ENCODE measurements around the gene COL28A1.

The COL28A1 gene

GRCh38 chr7:7315851-7316250 lies 219.8 kb downstream of the COL28A1 start:
- Histone ChIP-seq H3K9me3 (ENCODE audit: control insufficient read depth, insufficient read depth, low read depth, low read length) (no peaks in the 10 kb centered on the region), H3K4me1 (ENCODE audit: control insufficient read depth, insufficient read depth, low read length) (no peaks in the 10 kb centered on the region), H3K27ac (ENCODE audit: extremely low read depth, low read depth, low read length) (no peak overlapping the region), H3K4me3 (ENCODE audit: low read depth, low read length) (no peak overlapping the region), H3K36me3 (ENCODE audit: control insufficient read depth in 2 of 2, insufficient read depth in 1 of 2, low read length in 2 of 2) (no peaks in the 10 kb centered on the region)
- POLR2A ChIA-PET = no interaction called here
- CTCF ChIA-PET = no interaction called here
- TF ChIP-seq ZSCAN16 (tag by site-specific recombination; IDR thresholded peaks at IDR 0.05) (no peak), PATZ1 (tag by site-specific recombination; IDR thresholded peaks at IDR 0.05) (no peak)

- Histone ChIP-seq H3K9me3 (ENCODE audit: control insufficient read depth, insufficient read depth, low read depth, low read length) (no peaks in the 10 kb centered on the region), H3K4me1 (ENCODE audit: control insufficient read depth, insufficient read depth, low read length) (no peaks in the 10 kb centered on the region), H3K27ac (ENCODE audit: extremely low read depth, low read depth, low read length) (no peak overlapping the region), H3K4me3 (ENCODE audit: low read depth, low read length) (no peak overlapping the region), H3K36me3 (ENCODE audit: control insufficient read depth in 2 of 2, insufficient read depth in 1 of 2, low read length in 2 of 2) (no peaks in the 10 kb centered on the region)
- POLR2A ChIA-PET = no interaction called here
- TF ChIP-seq ZNF394 (tag by site-specific recombination; IDR thresholded peaks at IDR 0.05; ENCODE audit: borderline replicate concordance) = no peak
- no peak for TF ChIP-seq ZNF555 (tag by site-specific recombination; conservative IDR thresholded peaks at IDR 0.05)
- CTCF ChIA-PET = no interaction called here
Observed at GRCh38 chr7:7312323-7312722, 223.3 kb downstream of the COL28A1 start.

GRCh38 chr7:7311001-7311400 lies 224.7 kb downstream of the COL28A1 start:
- H3K4me3 ChIP-seq (ENCODE audit: low read depth, low read length) = no peak overlapping the region
- TF ChIP-seq ZNF473 (tag by site-specific recombination; IDR thresholded peaks at IDR 0.05) (no peak), SCRT2 (tag by site-specific recombination; IDR thresholded peaks at IDR 0.05) (peak; percentile 89), ZNF514 (tag by site-specific recombination; IDR thresholded peaks at IDR 0.05) (no peak), SCRT1 (tag by site-specific recombination; IDR thresholded peaks at IDR 0.05; ENCODE audit: borderline replicate concordance) (peak; percentile 58; the same call in 1 of the 2 replicates)
- H3K27ac ChIP-seq (ENCODE audit: extremely low read depth, low read depth, low read length) = no peak overlapping the region
- ChIA-PET POLR2A (no interaction called here), CTCF (no interaction called here)
- no peaks in the 10 kb centered on the region for H3K9me3 ChIP-seq (ENCODE audit: control insufficient read depth, insufficient read depth, low read depth, low read length)
- no peaks in the 10 kb centered on the region for H3K36me3 ChIP-seq (ENCODE audit: control insufficient read depth in 2 of 2, insufficient read depth in 1 of 2, low read length in 2 of 2)
- no peaks in the 10 kb centered on the region for H3K4me1 ChIP-seq (ENCODE audit: control insufficient read depth, insufficient read depth, low read length)

GRCh38 chr7:7309203-7309602 lies 226.5 kb downstream of the COL28A1 start:
- Histone ChIP-seq H3K4me1 (ENCODE audit: control insufficient read depth, insufficient read depth, low read length) (no peaks in the 10 kb centered on the region), H3K9me3 (ENCODE audit: control insufficient read depth, insufficient read depth, low read depth, low read length) (no peaks in the 10 kb centered on the region), H3K36me3 (ENCODE audit: control insufficient read depth in 2 of 2, insufficient read depth in 1 of 2, low read length in 2 of 2) (no peaks in the 10 kb centered on the region), H3K27ac (ENCODE audit: extremely low read depth, low read depth, low read length) (no peak overlapping the region), H3K4me3 (ENCODE audit: low read depth, low read length) (no peak overlapping the region)
- ChIA-PET CTCF (no interaction called here), POLR2A (no interaction called here)
- no peak for TF ChIP-seq ZNF837 (tag by site-specific recombination; IDR thresholded peaks at IDR 0.05)
- no peak for TF ChIP-seq ZBTB11 (tag by site-specific recombination; conservative IDR thresholded peaks at IDR 0.05; ENCODE audit: low read depth)
- no peak for TF ChIP-seq YY2 (tag by site-specific recombination; IDR thresholded peaks at IDR 0.05)
- TF ChIP-seq ZNF571 (tag by site-specific recombination; IDR thresholded peaks at IDR 0.05) = no peak
- no peak for TF ChIP-seq ZSCAN4 (tag by site-specific recombination; IDR thresholded peaks at IDR 0.05)
- TF ChIP-seq MYNN (tag by site-specific recombination; IDR thresholded peaks at IDR 0.05; ENCODE audit: borderline replicate concordance) = no peak
- TF ChIP-seq ZNF274 (IDR thresholded peaks at IDR 0.05; ENCODE audit: low read length) = no peak
- TF ChIP-seq ZNF274 (tag by site-specific recombination; IDR thresholded peaks at IDR 0.05; ENCODE audit: borderline replicate concordance) = no peak
- TF ChIP-seq ZFP41 (tag by site-specific recombination; IDR thresholded peaks at IDR 0.05; ENCODE audit: borderline replicate concordance) = no peak
- no peak for TF ChIP-seq ZNF184 (tag by site-specific recombination; IDR thresholded peaks at IDR 0.05)
- TF ChIP-seq KLF7 (tag by site-specific recombination; IDR thresholded peaks at IDR 0.05; ENCODE audit: borderline replicate concordance) = no peak
- TF ChIP-seq ZNF362 (tag by site-specific recombination; IDR thresholded peaks at IDR 0.05) = no peak
- TF ChIP-seq ZNF214 (tag by site-specific recombination; IDR thresholded peaks at IDR 0.05; ENCODE audit: borderline replicate concordance) = no peak
- no peak for TF ChIP-seq GLI2 (tag by site-specific recombination; IDR thresholded peaks at IDR 0.05; ENCODE audit: borderline replicate concordance, low read depth)
